Measurements from ENCODE around the gene CYSLTR2. TPM values are rescaled to one million over a fixed set of nuclear protein-coding genes. Genes with fewer than 3 reads are reported as not detected.
A peak's percentile ranks its signal among the peaks of the same experiment; 100 is the strongest.

The CYSLTR2 gene
- total and polyA plus RNA-seq, 2 experiments from 2014 or later, result 5.1 to 22.2 TPM

GRCh38 chr13:48728226-48728625, 74.5 kb downstream of the CYSLTR2 start:
- no peak for TF ChIP-seq CTCF (IDR thresholded peaks at IDR 0.05; ENCODE audit: poor library complexity)
- TF ChIP-seq EZH2 (IDR thresholded peaks at IDR 0.05; ENCODE audit: borderline replicate concordance), result no peak
- no peak for TF ChIP-seq EZH2phosphoT487 (IDR thresholded peaks at IDR 0.05; ENCODE audit: low read depth, severe bottlenecking, unreplicated experiment)

DNA sequence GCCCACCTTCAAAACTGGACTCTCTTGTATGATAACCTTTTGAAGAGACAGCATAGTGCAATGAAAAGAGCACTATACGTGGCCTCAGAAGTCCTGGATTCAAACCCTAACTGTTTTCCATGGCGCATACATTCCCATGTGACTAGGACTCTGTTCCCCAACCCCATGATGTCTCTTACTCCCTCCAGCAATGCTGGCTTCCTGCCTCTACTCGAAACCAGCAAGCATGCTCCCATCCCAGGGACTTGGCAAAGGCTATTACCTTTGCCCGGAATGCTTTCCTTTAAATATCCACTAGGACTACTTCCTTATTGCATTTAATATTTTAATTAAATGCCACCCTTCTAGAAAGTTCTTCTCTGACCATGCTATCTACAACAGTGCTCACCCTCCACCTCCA, 75.1 kb downstream of the CYSLTR2 start:
- WGBS (ENCODE audit: low lambda C conversion rate, missing lambda C conversion rate), result 92% methylated on average over 4 of the region's 4 CpGs
- Histone ChIP-seq H3K4me1 (ENCODE audit: insufficient read depth) (peaks cover 12% of the 10 kb centered on the region), H3K27ac (peak overlapping the region; percentile 76), H3K9me2 (replicated peaks; ENCODE audit: insufficient read depth) (no peaks in the 10 kb centered on the region), H3K9me3 (ENCODE audit: low read depth) (no peaks in the 10 kb centered on the region), H3K36me3 (replicated peaks; ENCODE audit: insufficient read depth, low read depth) (no peaks in the 10 kb centered on the region), H3K27me3 (no peaks in the 10 kb centered on the region), H3K4me3 (no peak overlapping the region), H2AFZ (no peak overlapping the region), H3K4me2 (no peak overlapping the region), H3K79me2 (no peaks in the 10 kb centered on the region), H4K20me1 (ENCODE audit: insufficient read depth, poor library complexity, severe bottlenecking) (no peaks in the 10 kb centered on the region)
- TF ChIP-seq CTCF (IDR thresholded peaks at IDR 0.05; ENCODE audit: poor library complexity) (no peak), EZH2 (IDR thresholded peaks at IDR 0.05; ENCODE audit: borderline replicate concordance) (no peak), EZH2phosphoT487 (IDR thresholded peaks at IDR 0.05; ENCODE audit: low read depth, severe bottlenecking, unreplicated experiment) (no peak)
- no peak for DNase-seq (ENCODE audit: low spot score)

More at GRCh38 chr13:48728226-48728625, 74.5 kb downstream of the CYSLTR2 start:
- Histone ChIP-seq H3K36me3 (replicated peaks; ENCODE audit: insufficient read depth, low read depth) (no peaks in the 10 kb centered on the region), H4K20me1 (ENCODE audit: insufficient read depth, poor library complexity, severe bottlenecking) (no peaks in the 10 kb centered on the region), H3K27ac (peak overlapping the region; percentile 76), H3K4me2 (no peak overlapping the region), H3K4me3 (no peak overlapping the region), H2AFZ (no peak overlapping the region), H3K27me3 (no peaks in the 10 kb centered on the region), H3K79me2 (no peaks in the 10 kb centered on the region), H3K9me3 (ENCODE audit: low read depth) (no peaks in the 10 kb centered on the region), H3K9me2 (replicated peaks; ENCODE audit: insufficient read depth) (no peaks in the 10 kb centered on the region), H3K4me1 (ENCODE audit: insufficient read depth) (peaks cover 12% of the 10 kb centered on the region)
- WGBS (ENCODE audit: low lambda C conversion rate, missing lambda C conversion rate), result 97% methylated on average over 2 of the region's 2 CpGs
- no peak for DNase-seq (ENCODE audit: low spot score)

- DNase-seq (ENCODE audit: low spot score), result no peak
- H4K20me1 ChIP-seq (ENCODE audit: insufficient read depth, poor library complexity, severe bottlenecking), result no peaks in the 10 kb centered on the region
- no peaks in the 10 kb centered on the region for H3K36me3 ChIP-seq (replicated peaks; ENCODE audit: insufficient read depth, low read depth)
- H3K4me3 ChIP-seq, result no peak overlapping the region
- TF ChIP-seq EZH2phosphoT487 (IDR thresholded peaks at IDR 0.05; ENCODE audit: low read depth, severe bottlenecking, unreplicated experiment) (no peak), EZH2 (IDR thresholded peaks at IDR 0.05; ENCODE audit: borderline replicate concordance) (no peak), CTCF (IDR thresholded peaks at IDR 0.05; ENCODE audit: poor library complexity) (no peak)
- 97% methylated on average over 4 of the region's 4 CpGs for WGBS (ENCODE audit: low lambda C conversion rate, missing lambda C conversion rate)
- no peaks in the 10 kb centered on the region for H3K9me3 ChIP-seq (ENCODE audit: low read depth)
- no peak overlapping the region for H3K4me2 ChIP-seq
- no peaks in the 10 kb centered on the region for H3K79me2 ChIP-seq
- H3K27me3 ChIP-seq, result no peaks in the 10 kb centered on the region
- H3K4me1 ChIP-seq (ENCODE audit: insufficient read depth), result peaks cover 12% of the 10 kb centered on the region
- no peak overlapping the region for H3K27ac ChIP-seq
- H3K9me2 ChIP-seq (replicated peaks; ENCODE audit: insufficient read depth), result no peaks in the 10 kb centered on the region
- H2AFZ ChIP-seq, result no peak overlapping the region
Observed at GRCh38 chr13:48729856-48730255, 76.1 kb downstream of the CYSLTR2 start.
